DOHH2 (cell line): ENCODE measurements around the gene ZBTB11.
"Not testable (repeated sequence)": the region's sequence is repeated elsewhere in the genome, so short reads cannot be mapped to it uniquely, and the experiment has no call there.

Experiments
- H3F3A ChIP-seq: fragments of 200-600 bp; sonication (generic), shearing (Covaris generic); 2 replicates; pipeline ENCODE4 v1.6.0; 2016; ENCODE audit warnings: antibody characterized with exemption, mild to moderate bottlenecking; ENCODE audit not compliant: control insufficient read depth, insufficient read depth
- H3K27ac ChIP-seq: fragments of 200-600 bp; sonication (generic); 2 replicates; pipeline ENCODE4 v1.5.1; 2014; ENCODE audit warnings: low read depth, mild to moderate bottlenecking, low read length, moderate library complexity
- H3K27me3 ChIP-seq: fragments of 200-600 bp; sonication (generic); 2 replicates; pipeline ENCODE4 v1.6.1; 2014; ENCODE audit warnings: mild to moderate bottlenecking, low read length, mixed read lengths; ENCODE audit not compliant: control insufficient read depth
- H3K36me3 ChIP-seq: fragments of 200-600 bp; sonication (generic); 2 replicates; pipeline ENCODE4 v1.6.1; 2014; ENCODE audit warnings: mild to moderate bottlenecking, low read length, moderate library complexity, mixed read lengths; ENCODE audit not compliant: control insufficient read depth
- H3K4me1 ChIP-seq: fragments of 200-600 bp; sonication (generic); 2 replicates; pipeline ENCODE4 v1.6.1; 2014; ENCODE audit warnings: mild to moderate bottlenecking, low read length, mixed read lengths; ENCODE audit not compliant: control insufficient read depth
- H3K4me2 ChIP-seq: fragments of 200-600 bp; sonication (generic); 2 replicates; pipeline ENCODE4 v1.6.0; 2014; ENCODE audit warnings: mild to moderate bottlenecking, low read length, moderate library complexity
- H3K4me3 ChIP-seq: fragments of 200-600 bp; sonication (generic); 2 replicates; pipeline ENCODE4 v1.5.1; 2014; ENCODE audit warnings: mild to moderate bottlenecking, low read length, mixed read lengths
- H3K79me2 ChIP-seq: fragments of 200-600 bp; sonication (generic); 2 replicates; pipeline ENCODE4 v1.6.1; 2014; ENCODE audit warnings: mild to moderate bottlenecking, low read length, mixed read lengths; ENCODE audit not compliant: control insufficient read depth
- H3K9me2 ChIP-seq: fragments of 200-600 bp; sonication (generic); replicated peaks from 2 replicates; pipeline ENCODE4 v1.6.1; 2014; ENCODE audit warnings: mild to moderate bottlenecking, low read length, mixed read lengths; ENCODE audit not compliant: control insufficient read depth
- H3K9me3 ChIP-seq: fragments of 200-600 bp; sonication (generic); 2 replicates; pipeline ENCODE4 v1.6.1; 2014; ENCODE audit warnings: antibody characterized with exemption, low read length, mixed read lengths; ENCODE audit not compliant: control insufficient read depth, insufficient read depth
- H4K20me1 ChIP-seq: fragments of 200-600 bp; sonication (generic); 2 replicates; pipeline ENCODE4 v1.6.0; 2014; ENCODE audit warnings: low read depth, mild to moderate bottlenecking, antibody characterized with exemption, low read length, moderate library complexity; ENCODE audit not compliant: control insufficient read depth, insufficient read depth
- CTCF ChIP-seq: fragments of 200-600 bp; sonication (generic); IDR thresholded peaks from one replicate; pipeline ENCODE4 v1.5.1; 2014; ENCODE audit warnings: antibody characterized with exemption, mild to moderate bottlenecking, low read depth, low read length; ENCODE audit not compliant: poor library complexity, severe bottlenecking
- EZH2phosphoT487 ChIP-seq: fragments of 200-600 bp; sonication (generic); IDR thresholded peaks from 2 replicates; pipeline ENCODE4 v1.6.1; 2017; ENCODE audit warnings: borderline replicate concordance, mild to moderate bottlenecking, antibody characterized with exemption, low read length, moderate library complexity, mixed read lengths

The ZBTB11 gene

GRCh38 chr3:101719604-101720185 is 42.8 kb upstream of the ZBTB11 start:
- Histone ChIP-seq H3K27ac (no peak overlapping the region), H3K4me2 (no peak overlapping the region), H3K9me3 (no peaks in the 10 kb centered on the region), H3K9me2 (no peaks in the 10 kb centered on the region), H3K4me3 (no peak overlapping the region), H3K4me1 (peaks cover 35% of the 10 kb centered on the region), H3F3A (peaks cover 24% of the 10 kb centered on the region), H4K20me1 (no peaks in the 10 kb centered on the region), H3K27me3 (no peaks in the 10 kb centered on the region), H3K36me3 (peaks cover 4% of the 10 kb centered on the region; the same call in 1 of the 2 replicates), H3K79me2 (no peaks in the 10 kb centered on the region)
- no peak for TF ChIP-seq CTCF
- no peak for TF ChIP-seq EZH2phosphoT487

GRCh38 chr3:101718455-101718854 is 41.5 kb upstream of the ZBTB11 start:
- H3K9me3 ChIP-seq = no peaks in the 10 kb centered on the region
- H3K36me3 ChIP-seq = peaks cover 4% of the 10 kb centered on the region; the same call in 1 of the 2 replicates
- no peaks in the 10 kb centered on the region for H3K27me3 ChIP-seq
- peaks cover 19% of the 10 kb centered on the region for H3F3A ChIP-seq
- no peaks in the 10 kb centered on the region for H3K9me2 ChIP-seq
- H3K4me3 ChIP-seq = no peak overlapping the region
- TF ChIP-seq CTCF (no peak), EZH2phosphoT487 (no peak)
- no peak overlapping the region for H3K27ac ChIP-seq
- H3K4me2 ChIP-seq = no peak overlapping the region
- H3K79me2 ChIP-seq = no peaks in the 10 kb centered on the region
- H4K20me1 ChIP-seq = no peaks in the 10 kb centered on the region
- H3K4me1 ChIP-seq = peaks cover 29% of the 10 kb centered on the region

GRCh38 chr3:101709126-101709525 is 32.2 kb upstream of the ZBTB11 start:
- Histone ChIP-seq H3K4me2 (no peak overlapping the region), H3K79me2 (no peaks in the 10 kb centered on the region), H3K27me3 (no peaks in the 10 kb centered on the region), H3K36me3 (no peaks in the 10 kb centered on the region), H3K27ac (no peak overlapping the region), H3F3A (0 out of 2 replicates have a peak, but pooled peaks cover 3% of the 10 kb centered on the region), H4K20me1 (no peaks in the 10 kb centered on the region), H3K4me1 (0 out of 2 replicates have a peak, but pooled peaks cover 3% of the 10 kb centered on the region), H3K9me3 (no peaks in the 10 kb centered on the region), H3K4me3 (no peak overlapping the region), H3K9me2 (no peaks in the 10 kb centered on the region)
- TF ChIP-seq CTCF (no peak), EZH2phosphoT487 (no peak)

- H3K27ac ChIP-seq, H3K9me2 ChIP-seq: not testable (repeated sequence)
These were observed 27.7 kb upstream of the ZBTB11 start for GRCh38 chr3:101704639-101705038.

More at GRCh38 chr3:101704639-101705038, 27.7 kb upstream of the ZBTB11 start:
- not testable (repeated sequence) for H3K79me2 ChIP-seq, H3K4me3 ChIP-seq, H3K4me1 ChIP-seq, H3K27me3 ChIP-seq, H3F3A ChIP-seq, H3K9me3 ChIP-seq, H4K20me1 ChIP-seq, H3K36me3 ChIP-seq, H3K4me2 ChIP-seq
